Subcutaneous abdominal adipose tissue (tissue), 5 donors: ENCODE data around the gene ATG2A.

Experiments
- H3K27ac ChIP-seq: one replicate; pipeline ENCODE4 v1.7.0; 2013; ENCODE audit warnings: low read depth, mild to moderate bottlenecking, inconsistent platforms, low read length, moderate library complexity
- H3K27me3 ChIP-seq, 5 donors: one replicate each; pipeline ENCODE4 v1.7.0; 2013; ENCODE audit warnings: low read length in 5 of 5, inconsistent platforms in 1 of 5; ENCODE audit not compliant: control insufficient read depth in 5 of 5, insufficient read depth in 4 of 5
- H3K36me3 ChIP-seq, 5 donors: one replicate each; pipeline ENCODE4 v1.7.0; 2013; ENCODE audit warnings: low read length in 5 of 5; ENCODE audit not compliant: control insufficient read depth in 5 of 5, insufficient read depth in 5 of 5
- H3K4me1 ChIP-seq, 5 donors: one replicate each; pipeline ENCODE4 v1.7.0; 2013; ENCODE audit warnings: low read length in 5 of 5, mild to moderate bottlenecking in 3 of 5, moderate library complexity in 1 of 5; ENCODE audit not compliant: control insufficient read depth in 5 of 5, insufficient read depth in 5 of 5
- H3K4me3 ChIP-seq, 5 donors: one replicate each; pipeline ENCODE4 v1.7.0; 2013; ENCODE audit warnings: low read length in 5 of 5, low read depth in 1 of 5
- H3K9ac ChIP-seq, 5 donors: one replicate each; pipeline ENCODE4 v1.7.0; 2013; ENCODE audit warnings: low read length in 5 of 5, mild to moderate bottlenecking in 4 of 5, moderate library complexity in 3 of 5
- H3K9me3 ChIP-seq, 5 donors: one replicate each; pipeline ENCODE4 v1.7.0; 2013; ENCODE audit warnings: low read length in 5 of 5; ENCODE audit not compliant: control insufficient read depth in 5 of 5
- donor health status: healthy.
- donor health status: healthy.
- donor health status: healthy.
- donor health status: healthy.
- donor health status: healthy.

Gene ATG2A

GRCh38 chr11:64858467-64859263 is 58.3 kb downstream of the ATG2A start:
- H3K27ac ChIP-seq = peak overlapping the region; percentile 40
- peaks cover 28 to 87% (median 73%) of the 10 kb centered on the region in 5 donors for H3K4me1 ChIP-seq
- H3K36me3 ChIP-seq = peaks cover 0 to 55% (median 42%) of the 10 kb centered on the region in 5 donors

GRCh38 chr11:64857485-64857884 is 59.5 kb downstream of the ATG2A start:
- Histone ChIP-seq H3K4me3 (no peak overlapping the region), H3K36me3 (peaks cover 0 to 65% (median 45%) of the 10 kb centered on the region in 5 donors), H3K9ac (no peak overlapping the region)

More at GRCh38 chr11:64858467-64859263, 58.3 kb downstream of the ATG2A start:
- Histone ChIP-seq H3K9me3 (no peaks in the 10 kb centered on the region), H3K27me3 (peaks cover 0 to 2% (median 0%) of the 10 kb centered on the region in 5 donors), H3K9ac (peak overlapping the region in 1 of 5 donors; percentile 23), H3K4me3 (no peak overlapping the region)

GRCh38 chr11:64856382-64857227 is 60.4 kb downstream of the ATG2A start:
- Histone ChIP-seq H3K4me1 (peaks cover 20 to 87% (median 78%) of the 10 kb centered on the region in 5 donors), H3K9ac (peak overlapping the region in 2 of 5 donors; percentile 28 to 30), H3K4me3 (peak overlapping the region in 1 of 5 donors; percentile 11), H3K36me3 (peaks cover 0 to 73% (median 54%) of the 10 kb centered on the region in 5 donors), H3K27me3 (peaks cover 0 to 2% (median 0%) of the 10 kb centered on the region in 5 donors), H3K27ac (peak overlapping the region; percentile 83), H3K9me3 (no peaks in the 10 kb centered on the region)

More at GRCh38 chr11:64857485-64857884, 59.5 kb downstream of the ATG2A start:
- peak overlapping the region; percentile 40 for H3K27ac ChIP-seq
- H3K4me1 ChIP-seq = peaks cover 26 to 87% (median 73%) of the 10 kb centered on the region in 5 donors
- peaks cover 0 to 2% (median 0%) of the 10 kb centered on the region in 5 donors for H3K27me3 ChIP-seq
- H3K9me3 ChIP-seq = no peaks in the 10 kb centered on the region

GRCh38 chr11:64855596-64856304 is 61.3 kb downstream of the ATG2A start:
- H3K4me3 ChIP-seq = peak overlapping the region in 3 of 5 donors; percentile 12 to 24 (median 13)
- peaks cover 19 to 89% (median 79%) of the 10 kb centered on the region in 5 donors for H3K4me1 ChIP-seq
- H3K36me3 ChIP-seq = peaks cover 0 to 77% (median 56%) of the 10 kb centered on the region in 5 donors
- peaks cover 0 to 2% (median 0%) of the 10 kb centered on the region in 5 donors for H3K27me3 ChIP-seq
- H3K9me3 ChIP-seq = no peaks in the 10 kb centered on the region
- H3K27ac ChIP-seq = peak overlapping the region; percentile 83
- peak overlapping the region in 2 of 5 donors; percentile 28 to 35 for H3K9ac ChIP-seq

GRCh38 chr11:64854534-64855502 is 62.2 kb downstream of the ATG2A start:
- peaks cover 20 to 90% (median 82%) of the 10 kb centered on the region in 5 donors for H3K4me1 ChIP-seq
- H3K36me3 ChIP-seq = peaks cover 0 to 72% (median 52%) of the 10 kb centered on the region in 5 donors
- peak overlapping the region in 3 of 5 donors; percentile 12 to 47 (median 24) for H3K4me3 ChIP-seq
- peaks cover 0 to 2% (median 0%) of the 10 kb centered on the region in 5 donors for H3K27me3 ChIP-seq
- no peaks in the 10 kb centered on the region for H3K9me3 ChIP-seq
- peak overlapping the region in 1 of 5 donors; percentile 35 for H3K9ac ChIP-seq
- peak overlapping the region; percentile 83 for H3K27ac ChIP-seq

- Histone ChIP-seq H3K36me3 (peaks cover 0 to 65% (median 46%) of the 10 kb centered on the region in 5 donors), H3K4me3 (peak overlapping the region in 3 of 5 donors; percentile 12 to 47 (median 24)), H3K9ac (no peak overlapping the region), H3K4me1 (peaks cover 24 to 90% (median 83%) of the 10 kb centered on the region in 5 donors), H3K27me3 (peaks cover 0 to 2% (median 0%) of the 10 kb centered on the region in 5 donors), H3K9me3 (no peaks in the 10 kb centered on the region), H3K27ac (peak overlapping the region; percentile 83)
These were observed 62.9 kb downstream of the ATG2A start for GRCh38 chr11:64854157-64854533.

- H3K27ac ChIP-seq = peak overlapping the region; percentile 83
These were observed 63.3 kb downstream of the ATG2A start for GRCh38 chr11:64853709-64854108.

GRCh38 chr11:64852804-64853509 is 64.1 kb downstream of the ATG2A start:
- H3K36me3 ChIP-seq = peaks cover 0 to 56% (median 36%) of the 10 kb centered on the region in 5 donors
- peaks cover 0 to 2% (median 0%) of the 10 kb centered on the region in 5 donors for H3K27me3 ChIP-seq
- H3K9me3 ChIP-seq = no peaks in the 10 kb centered on the region
- peaks cover 25 to 94% (median 85%) of the 10 kb centered on the region in 5 donors for H3K4me1 ChIP-seq
- peak overlapping the region; percentile 83 for H3K27ac ChIP-seq
- H3K9ac ChIP-seq = peak overlapping the region in 2 of 5 donors; percentile 35 to 38
- no peak overlapping the region for H3K4me3 ChIP-seq

More at GRCh38 chr11:64853709-64854108, 63.3 kb downstream of the ATG2A start:
- Histone ChIP-seq H3K4me3 (no peak overlapping the region), H3K9me3 (no peaks in the 10 kb centered on the region), H3K27me3 (peaks cover 0 to 2% (median 0%) of the 10 kb centered on the region in 5 donors), H3K9ac (peak overlapping the region in 2 of 5 donors; percentile 35 to 38), H3K4me1 (peaks cover 25 to 90% (median 83%) of the 10 kb centered on the region in 5 donors), H3K36me3 (peaks cover 0 to 61% (median 41%) of the 10 kb centered on the region in 5 donors)
